ENCODE measurements around the gene PTPRM. TPM values are rescaled to one million over a fixed set of nuclear protein-coding genes. Genes with fewer than 3 reads are reported as not detected.

The PTPRM gene
- total RNA-seq, 1 donor from 2014 or later = 63.2 TPM

GRCh38 chr18:7919565-7919964 is 352.4 kb downstream of the PTPRM start:
- TF ChIP-seq CTCF (conservative IDR thresholded peaks at IDR 0.05; ENCODE audit: low read depth, low read length) = no peak
- DNase-seq (ENCODE audit: low read depth) = no peak
- H3K4me3 ChIP-seq (ENCODE audit: low read depth, low read length) = no peak overlapping the region

GRCh38 chr18:7921938-7922587 is 354.9 kb downstream of the PTPRM start:
- TF ChIP-seq CTCF (conservative IDR thresholded peaks at IDR 0.05; ENCODE audit: low read depth, low read length) = no peak
- no peak for DNase-seq (ENCODE audit: low read depth)
- no peak overlapping the region for H3K4me3 ChIP-seq (ENCODE audit: low read depth, low read length)

GRCh38 chr18:7923105-7923504 is 356.0 kb downstream of the PTPRM start:
- no peak for DNase-seq (ENCODE audit: low read depth)
- H3K4me3 ChIP-seq (ENCODE audit: low read depth, low read length) = no peak overlapping the region
- TF ChIP-seq CTCF (conservative IDR thresholded peaks at IDR 0.05; ENCODE audit: low read depth, low read length) = no peak

GRCh38 chr18:7924616-7925015 is 357.5 kb downstream of the PTPRM start:
- H3K4me3 ChIP-seq (ENCODE audit: low read depth, low read length) = no peak overlapping the region
- DNase-seq (ENCODE audit: low read depth) = no peak
- no peak for TF ChIP-seq CTCF (conservative IDR thresholded peaks at IDR 0.05; ENCODE audit: low read depth, low read length)

- peak overlapping the region; percentile 14 for H3K4me3 ChIP-seq (ENCODE audit: low read depth, low read length)
- DNase-seq (ENCODE audit: low read depth) = no peak
- peak; percentile 77 for TF ChIP-seq CTCF (conservative IDR thresholded peaks at IDR 0.05; ENCODE audit: low read depth, low read length)
Observed at GRCh38 chr18:7926526-7926925, 359.4 kb downstream of the PTPRM start.

- no peak for DNase-seq (ENCODE audit: low read depth)
- TF ChIP-seq CTCF (conservative IDR thresholded peaks at IDR 0.05; ENCODE audit: low read depth, low read length) = no peak
- no peak overlapping the region for H3K4me3 ChIP-seq (ENCODE audit: low read depth, low read length)
Observed at GRCh38 chr18:7927119-7927518, 360.0 kb downstream of the PTPRM start.

GRCh38 chr18:7931763-7932162 is 364.6 kb downstream of the PTPRM start:
- H3K4me3 ChIP-seq (ENCODE audit: low read depth, low read length) = no peak overlapping the region
- DNase-seq (ENCODE audit: low read depth) = no peak
- TF ChIP-seq CTCF (conservative IDR thresholded peaks at IDR 0.05; ENCODE audit: low read depth, low read length) = no peak
